ENCODE results near the gene KLK6.

DNA sequence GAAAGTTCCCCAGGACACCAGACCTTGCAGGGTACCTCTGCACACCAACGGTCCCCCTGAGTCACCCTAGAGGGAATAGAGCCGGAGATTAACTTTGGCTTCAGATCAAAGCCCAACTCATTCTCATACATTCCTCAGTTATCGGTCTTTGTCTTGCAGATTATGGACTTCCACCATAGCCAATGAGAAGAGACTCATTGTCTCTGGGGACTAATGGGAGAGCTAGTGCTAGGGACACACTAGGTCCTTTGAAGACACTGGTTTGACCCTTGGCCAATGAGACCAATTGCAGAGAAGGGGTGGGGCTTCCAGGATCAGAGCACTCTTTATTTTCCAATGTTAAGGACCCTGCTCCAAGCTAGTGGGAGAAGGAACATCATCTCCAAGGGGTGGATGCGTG is 8.2 kb upstream of the KLK6 start:
- TF ChIP-seq ZNF547 (CRISPR knock-in tag; IDR thresholded peaks at IDR 0.05) (no peak), ZNF768 (CRISPR knock-in tag; IDR thresholded peaks at IDR 0.05) (no peak), ERF (CRISPR knock-in tag; IDR thresholded peaks at IDR 0.05) (no peak), ZNF562 (CRISPR knock-in tag; IDR thresholded peaks at IDR 0.05; ENCODE audit: borderline replicate concordance) (no peak), ZNF557 (CRISPR knock-in tag; IDR thresholded peaks at IDR 0.05) (no peak), ZNF205 (CRISPR knock-in tag; IDR thresholded peaks at IDR 0.05) (no peak), PRPF4 (IDR thresholded peaks at IDR 0.05; ENCODE audit: low read depth, low read length, poor library complexity, severe bottlenecking) (no peak), ZNF331 (CRISPR knock-in tag; IDR thresholded peaks at IDR 0.05) (no peak)
- TF ChIP-seq, protein P1, sequence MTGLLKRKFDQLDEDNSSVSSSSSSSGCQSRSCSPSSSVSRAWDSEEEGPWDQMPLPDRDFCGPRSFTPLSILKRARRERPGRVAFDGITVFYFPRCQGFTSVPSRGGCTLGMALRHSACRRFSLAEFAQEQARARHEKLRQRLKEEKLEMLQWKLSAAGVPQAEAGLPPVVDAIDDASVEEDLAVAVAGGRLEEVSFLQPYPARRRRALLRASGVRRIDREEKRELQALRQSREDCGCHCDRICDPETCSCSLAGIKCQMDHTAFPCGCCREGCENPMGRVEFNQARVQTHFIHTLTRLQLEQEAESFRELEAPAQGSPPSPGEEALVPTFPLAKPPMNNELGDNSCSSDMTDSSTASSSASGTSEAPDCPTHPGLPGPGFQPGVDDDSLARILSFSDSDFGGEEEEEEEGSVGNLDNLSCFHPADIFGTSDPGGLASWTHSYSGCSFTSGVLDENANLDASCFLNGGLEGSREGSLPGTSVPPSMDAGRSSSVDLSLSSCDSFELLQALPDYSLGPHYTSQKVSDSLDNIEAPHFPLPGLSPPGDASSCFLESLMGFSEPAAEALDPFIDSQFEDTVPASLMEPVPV (CRISPR knock-in tag; IDR thresholded peaks at IDR 0.05), result no peak
- TF ChIP-seq, protein P2, sequence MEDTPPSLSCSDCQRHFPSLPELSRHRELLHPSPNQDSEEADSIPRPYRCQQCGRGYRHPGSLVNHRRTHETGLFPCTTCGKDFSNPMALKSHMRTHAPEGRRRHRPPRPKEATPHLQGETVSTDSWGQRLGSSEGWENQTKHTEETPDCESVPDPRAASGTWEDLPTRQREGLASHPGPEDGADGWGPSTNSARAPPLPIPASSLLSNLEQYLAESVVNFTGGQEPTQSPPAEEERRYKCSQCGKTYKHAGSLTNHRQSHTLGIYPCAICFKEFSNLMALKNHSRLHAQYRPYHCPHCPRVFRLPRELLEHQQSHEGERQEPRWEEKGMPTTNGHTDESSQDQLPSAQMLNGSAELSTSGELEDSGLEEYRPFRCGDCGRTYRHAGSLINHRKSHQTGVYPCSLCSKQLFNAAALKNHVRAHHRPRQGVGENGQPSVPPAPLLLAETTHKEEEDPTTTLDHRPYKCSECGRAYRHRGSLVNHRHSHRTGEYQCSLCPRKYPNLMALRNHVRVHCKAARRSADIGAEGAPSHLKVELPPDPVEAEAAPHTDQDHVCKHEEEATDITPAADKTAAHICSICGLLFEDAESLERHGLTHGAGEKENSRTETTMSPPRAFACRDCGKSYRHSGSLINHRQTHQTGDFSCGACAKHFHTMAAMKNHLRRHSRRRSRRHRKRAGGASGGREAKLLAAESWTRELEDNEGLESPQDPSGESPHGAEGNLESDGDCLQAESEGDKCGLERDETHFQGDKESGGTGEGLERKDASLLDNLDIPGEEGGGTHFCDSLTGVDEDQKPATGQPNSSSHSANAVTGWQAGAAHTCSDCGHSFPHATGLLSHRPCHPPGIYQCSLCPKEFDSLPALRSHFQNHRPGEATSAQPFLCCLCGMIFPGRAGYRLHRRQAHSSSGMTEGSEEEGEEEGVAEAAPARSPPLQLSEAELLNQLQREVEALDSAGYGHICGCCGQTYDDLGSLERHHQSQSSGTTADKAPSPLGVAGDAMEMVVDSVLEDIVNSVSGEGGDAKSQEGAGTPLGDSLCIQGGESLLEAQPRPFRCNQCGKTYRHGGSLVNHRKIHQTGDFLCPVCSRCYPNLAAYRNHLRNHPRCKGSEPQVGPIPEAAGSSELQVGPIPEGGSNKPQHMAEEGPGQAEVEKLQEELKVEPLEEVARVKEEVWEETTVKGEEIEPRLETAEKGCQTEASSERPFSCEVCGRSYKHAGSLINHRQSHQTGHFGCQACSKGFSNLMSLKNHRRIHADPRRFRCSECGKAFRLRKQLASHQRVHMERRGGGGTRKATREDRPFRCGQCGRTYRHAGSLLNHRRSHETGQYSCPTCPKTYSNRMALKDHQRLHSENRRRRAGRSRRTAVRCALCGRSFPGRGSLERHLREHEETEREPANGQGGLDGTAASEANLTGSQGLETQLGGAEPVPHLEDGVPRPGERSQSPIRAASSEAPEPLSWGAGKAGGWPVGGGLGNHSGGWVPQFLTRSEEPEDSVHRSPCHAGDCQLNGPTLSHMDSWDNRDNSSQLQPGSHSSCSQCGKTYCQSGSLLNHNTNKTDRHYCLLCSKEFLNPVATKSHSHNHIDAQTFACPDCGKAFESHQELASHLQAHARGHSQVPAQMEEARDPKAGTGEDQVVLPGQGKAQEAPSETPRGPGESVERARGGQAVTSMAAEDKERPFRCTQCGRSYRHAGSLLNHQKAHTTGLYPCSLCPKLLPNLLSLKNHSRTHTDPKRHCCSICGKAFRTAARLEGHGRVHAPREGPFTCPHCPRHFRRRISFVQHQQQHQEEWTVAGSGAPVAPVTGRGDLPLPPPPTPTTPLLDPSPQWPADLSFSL (CRISPR knock-in tag; IDR thresholded peaks at IDR 0.05), result no peak

Data from HepG2 (cell line).